CD4-positive, alpha-beta T cell treated with Interleukin-1 beta for 1 hour (primary cell): ENCODE results near the gene NUP210.

Source experiments
- DNase-seq, 2 donors: peaks; one replicate each; pipeline ENCODE4 v3.0.0-alpha.2; 2020 to 2022

The NUP210 gene

DNA sequence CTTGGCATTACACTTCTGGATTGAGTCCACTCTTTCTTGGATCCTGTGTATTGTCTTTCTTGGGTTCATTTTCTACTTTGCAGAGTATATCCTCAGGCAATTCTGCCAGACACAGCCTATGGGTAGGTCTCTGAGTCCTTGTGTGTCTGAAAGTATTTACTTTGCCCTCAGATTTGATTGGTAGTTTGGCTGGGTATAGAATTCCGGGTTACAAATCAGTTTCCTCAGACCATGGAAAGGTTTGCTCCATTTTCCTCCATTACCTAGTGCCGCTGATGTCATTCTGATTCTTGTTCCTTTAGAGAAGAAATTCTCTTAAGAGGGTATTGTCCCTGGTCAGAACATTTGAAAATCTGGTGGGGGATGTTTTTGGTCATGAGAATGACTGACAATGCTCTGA, 133.2 kb downstream of the NUP210 start:
- DNase-seq, result no peak

DNA sequence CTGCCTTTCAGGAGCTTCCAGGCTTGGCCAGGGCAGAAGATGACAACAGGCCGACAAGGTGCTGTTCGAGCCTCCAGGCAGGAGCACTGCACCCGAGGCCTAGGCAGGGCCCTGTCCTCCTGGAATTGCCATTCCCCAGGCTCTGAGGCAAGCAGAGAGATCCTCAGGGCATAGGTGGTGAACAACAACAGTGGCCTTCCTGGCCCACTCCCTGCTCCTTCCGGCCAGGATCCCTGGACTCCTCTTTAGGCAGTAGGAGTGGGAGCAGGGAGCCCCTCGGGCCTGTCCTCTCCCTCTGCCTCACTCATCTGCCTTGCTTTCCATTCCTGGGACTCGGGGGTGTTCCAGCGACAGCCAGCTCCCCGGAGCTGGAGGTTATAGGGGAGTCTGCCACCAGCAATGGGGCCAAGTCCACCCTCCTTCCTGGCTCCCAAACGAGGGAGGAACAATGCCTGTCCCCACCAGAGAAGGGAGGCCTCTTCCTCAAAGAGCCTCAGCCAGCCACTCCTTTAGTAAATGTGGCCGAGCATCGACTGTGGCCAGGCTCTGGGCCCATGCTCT, 135.0 kb downstream of the NUP210 start:
- no peak for DNase-seq

DNA sequence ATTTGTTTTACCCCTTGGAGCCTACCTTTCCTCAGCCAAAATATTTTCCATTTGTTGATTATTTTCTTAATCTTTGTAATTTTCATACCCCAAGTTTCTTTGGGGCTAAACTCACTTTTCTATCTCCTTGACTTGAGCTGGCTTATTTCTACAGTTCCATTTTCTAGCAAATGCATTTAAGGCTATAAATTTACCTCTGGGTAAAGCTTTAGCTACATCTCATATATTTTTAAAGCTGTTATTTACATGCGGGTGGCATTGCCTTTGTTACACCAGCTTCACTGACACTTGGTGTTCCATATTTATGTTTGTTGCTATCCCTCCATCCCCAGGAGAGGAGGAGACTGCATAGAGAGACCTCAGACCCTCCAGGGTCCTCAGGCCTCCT, 136.3 kb downstream of the NUP210 start:
- no peak for DNase-seq

DNA sequence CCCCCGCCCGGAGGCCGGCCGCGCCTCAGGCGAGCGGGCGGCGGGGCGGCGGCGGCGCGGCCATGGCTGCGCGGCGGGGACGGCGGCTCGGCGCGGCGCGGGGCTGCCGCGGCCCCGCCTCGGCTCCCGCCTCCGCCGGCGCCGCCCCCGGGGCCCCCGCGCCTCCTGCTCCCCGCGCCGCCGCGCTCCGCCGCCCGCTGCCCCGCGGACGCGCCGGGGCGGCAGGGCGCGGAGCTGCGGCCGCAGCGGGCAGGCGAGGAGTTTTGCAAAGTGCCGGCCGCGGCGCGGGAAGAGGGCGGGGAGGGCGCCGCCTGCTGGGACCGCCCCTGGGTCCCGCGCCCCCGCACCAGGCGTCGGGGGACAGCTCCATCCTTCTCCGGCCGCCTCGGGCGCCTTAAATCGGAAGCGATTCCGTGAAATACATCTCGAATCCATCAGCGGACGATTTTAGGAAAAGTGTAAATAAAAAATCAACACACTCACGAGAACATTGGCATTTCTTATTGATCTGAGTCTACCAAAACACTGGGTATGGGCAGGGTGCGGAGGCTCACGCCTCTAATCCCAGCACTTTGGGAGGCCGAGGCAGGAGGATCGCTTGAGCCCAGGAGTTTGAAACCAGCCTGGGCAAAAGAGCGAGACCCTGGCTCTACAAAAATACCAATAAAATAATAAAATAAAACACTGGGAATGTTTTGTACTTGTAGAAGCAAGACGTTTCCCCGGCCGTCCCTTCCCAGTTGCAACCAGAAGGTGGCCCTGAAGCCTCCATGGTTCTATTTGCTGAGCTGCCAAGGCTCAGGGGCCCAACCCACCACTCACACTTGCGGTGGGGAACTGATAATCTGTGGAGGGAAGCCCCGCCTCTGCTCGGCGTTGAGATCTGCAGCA, 136.9 kb downstream of the NUP210 start:
- peak; percentile 5 to 17 for DNase-seq

DNA sequence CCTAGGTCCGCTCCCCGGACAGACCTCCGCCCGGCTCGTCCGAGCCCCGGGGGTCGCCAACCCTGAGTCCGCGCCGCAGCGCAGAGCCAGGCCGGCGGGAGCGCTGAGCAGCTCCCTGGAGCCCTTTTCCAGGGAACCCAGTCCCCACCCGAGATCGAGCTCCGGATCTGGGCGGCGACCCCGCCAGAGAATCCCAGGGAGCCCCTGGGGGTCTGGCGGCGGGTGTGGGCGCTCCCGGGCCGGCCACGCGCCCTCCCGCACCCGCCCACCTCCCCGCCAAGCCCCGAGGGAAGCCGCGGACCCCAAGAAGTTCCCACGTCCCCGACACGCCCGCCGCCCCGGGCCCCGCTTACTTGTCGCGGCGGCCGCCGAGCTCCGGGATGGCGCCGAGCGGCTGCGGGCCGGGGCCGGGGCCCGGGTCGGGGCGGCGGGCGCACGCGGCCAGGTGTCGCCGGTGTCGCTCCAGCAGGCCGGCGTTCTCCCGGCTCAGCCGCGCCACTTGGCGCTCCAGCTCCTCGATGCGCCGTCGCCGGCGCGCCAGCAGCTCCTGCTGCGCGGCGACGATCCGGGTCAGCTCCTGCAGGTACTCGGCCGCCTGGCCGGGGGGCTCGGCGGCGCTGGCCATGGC, 137.7 kb downstream of the NUP210 start:
- no peak for DNase-seq

DNA sequence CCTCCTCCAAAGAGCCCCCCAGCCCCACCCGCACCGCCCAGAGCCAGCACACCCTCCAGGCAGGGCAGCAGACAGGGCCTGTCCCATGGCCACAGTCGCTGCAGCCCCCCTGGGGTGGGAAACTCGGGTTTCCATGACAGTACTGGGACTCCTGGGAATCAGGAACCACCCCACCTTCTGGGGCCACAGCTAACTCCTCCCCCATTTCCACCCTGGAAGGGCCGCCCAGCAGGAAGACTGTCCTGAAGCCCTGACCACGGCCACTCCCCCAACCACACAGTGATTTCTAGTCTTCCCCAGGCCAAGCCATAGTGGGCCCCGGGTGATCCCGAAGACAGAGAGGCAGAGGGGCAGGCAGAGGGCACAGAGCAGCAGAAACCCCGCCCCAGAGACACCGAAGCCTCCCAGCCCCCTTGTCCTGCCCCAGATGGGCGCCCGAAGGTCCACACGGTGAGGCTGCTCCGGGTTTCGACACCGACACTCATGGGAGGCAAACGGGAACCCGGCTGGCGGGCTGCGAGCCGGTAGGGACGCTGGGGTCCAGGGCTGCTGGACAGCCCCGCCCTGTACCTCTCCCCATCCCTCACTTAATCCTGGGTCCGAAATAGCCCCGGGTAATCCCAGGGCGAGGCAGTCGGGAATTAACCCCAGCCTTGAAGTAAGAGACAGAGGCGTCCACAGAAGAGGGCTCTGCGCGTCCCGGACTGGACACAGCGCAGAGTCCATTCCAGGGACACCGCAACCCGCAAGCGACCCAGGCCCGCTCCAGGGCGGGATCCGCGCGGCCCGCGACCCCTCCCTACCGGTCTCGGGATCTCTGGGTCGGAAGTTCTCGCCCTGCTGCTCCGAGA, 138.4 kb downstream of the NUP210 start:
- DNase-seq, result no peak

DNA sequence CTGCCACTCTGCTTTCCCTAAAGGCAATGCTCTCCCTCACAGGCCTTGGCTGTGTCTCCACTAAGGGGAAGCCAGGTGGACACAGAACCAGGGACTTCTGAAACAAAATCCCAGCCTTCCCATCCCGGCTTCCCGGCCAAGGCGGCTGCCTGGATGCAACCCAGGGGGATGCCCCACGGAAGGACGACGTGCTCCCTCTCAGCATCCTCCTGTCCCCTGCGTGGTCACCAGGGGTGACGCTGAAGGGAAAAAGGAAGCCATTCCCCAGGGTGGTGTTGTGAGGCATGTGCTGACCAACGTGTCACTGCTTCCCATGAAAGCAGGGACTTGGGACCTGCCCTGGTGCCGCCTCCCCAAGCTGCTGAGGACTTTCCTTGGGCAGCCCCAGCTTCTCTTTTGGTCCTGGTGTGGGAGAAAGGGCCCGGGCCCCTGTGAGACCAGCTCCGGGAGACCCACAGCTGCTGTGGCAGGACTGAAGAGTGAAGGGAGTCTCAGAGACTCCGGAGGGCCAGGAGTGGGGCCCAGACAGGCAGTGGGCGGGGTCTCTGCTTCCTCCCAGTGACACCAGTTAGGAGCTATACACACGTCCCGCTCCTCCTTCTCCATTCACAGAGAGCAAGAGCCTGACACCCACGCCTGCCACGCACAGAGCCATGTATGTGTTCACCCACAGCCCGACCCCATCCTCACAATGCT, 139.2 kb downstream of the NUP210 start:
- DNase-seq, result no peak

DNA sequence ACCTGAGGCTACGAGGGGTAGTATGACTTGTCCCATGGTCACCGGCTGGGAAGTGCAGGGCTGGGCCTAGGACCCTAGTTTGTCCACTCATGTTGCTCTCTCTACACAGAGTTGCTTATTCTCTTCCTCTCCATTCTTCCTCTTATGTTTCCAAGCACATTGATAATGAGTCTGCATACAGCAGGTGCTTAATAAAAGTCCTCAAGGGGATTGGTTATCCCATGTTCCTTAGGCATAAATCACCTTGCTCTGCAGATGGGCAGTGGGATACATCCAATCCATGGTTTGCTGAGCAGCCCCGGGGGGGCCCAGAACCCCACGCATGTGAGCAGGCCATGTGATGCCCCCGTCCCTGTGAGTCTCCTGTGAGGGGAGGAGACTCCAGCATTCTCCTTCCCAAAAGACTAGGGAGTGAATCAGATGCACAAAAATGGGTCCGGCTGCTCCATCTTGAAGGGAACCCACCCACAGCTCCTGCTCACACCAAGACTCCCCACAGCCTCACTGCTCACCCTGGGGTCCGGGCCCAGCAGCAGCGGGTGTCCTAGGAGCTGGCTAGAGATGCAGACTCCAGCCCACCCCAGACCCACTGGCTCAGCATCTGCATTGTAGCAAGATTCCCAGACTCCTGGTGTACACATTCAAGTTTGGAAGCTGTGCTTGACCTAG, 139.9 kb downstream of the NUP210 start:
- no peak for DNase-seq

DNA sequence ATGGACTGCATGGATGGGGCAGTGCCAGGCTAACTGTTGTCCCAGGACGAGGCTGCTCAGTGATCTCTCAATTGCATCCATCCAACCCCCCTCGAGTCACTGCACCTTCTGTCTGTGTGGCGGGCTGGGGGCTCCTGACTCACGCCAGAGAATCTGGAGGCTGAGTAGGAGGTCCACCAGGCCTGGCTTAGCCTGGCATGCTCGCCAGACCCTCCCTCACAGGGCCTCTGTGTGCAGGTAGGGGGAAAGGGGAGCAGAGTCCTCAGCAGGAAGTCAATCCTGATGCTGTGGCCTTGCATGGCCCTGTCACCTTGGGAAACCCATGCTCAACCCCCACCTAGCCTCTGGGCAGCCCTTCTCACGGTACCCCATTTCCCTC, 140.6 kb downstream of the NUP210 start:
- DNase-seq, result no peak

DNA sequence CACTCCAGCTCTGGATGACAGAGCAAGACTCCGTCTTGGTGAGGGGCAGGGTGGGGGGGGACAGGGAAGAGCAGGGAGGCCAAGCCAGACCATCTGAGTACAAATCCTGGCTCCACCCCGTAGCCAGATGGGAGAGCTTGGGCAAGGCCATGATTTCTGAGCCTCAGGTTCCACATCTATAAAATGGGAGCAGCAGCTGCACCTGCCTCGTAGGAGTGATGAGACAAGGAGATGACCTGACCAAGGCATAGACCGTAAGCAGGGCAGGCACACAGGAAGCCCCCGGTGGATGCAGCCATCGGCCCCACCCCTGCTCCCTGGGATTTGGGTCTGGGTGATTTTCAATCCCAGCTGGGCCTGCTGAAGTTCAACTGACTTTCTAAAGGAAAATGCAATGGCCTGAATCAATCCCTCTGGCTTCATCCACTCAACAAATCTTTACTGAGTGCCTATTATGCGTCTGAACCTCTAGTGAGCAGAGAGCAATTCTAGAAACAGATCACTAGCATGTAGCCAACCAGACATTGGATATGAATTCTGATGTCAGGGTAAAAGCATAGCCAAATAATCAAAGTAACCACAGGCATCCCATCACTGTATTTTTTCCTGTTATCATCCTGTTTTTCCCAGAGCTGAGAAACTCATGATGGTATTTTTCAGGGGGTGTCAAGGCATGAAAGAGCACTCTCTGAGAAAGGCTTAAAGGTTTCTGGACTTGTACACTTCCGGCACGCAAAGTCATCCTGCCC, 141.2 kb downstream of the NUP210 start:
- DNase-seq, result no peak

DNA sequence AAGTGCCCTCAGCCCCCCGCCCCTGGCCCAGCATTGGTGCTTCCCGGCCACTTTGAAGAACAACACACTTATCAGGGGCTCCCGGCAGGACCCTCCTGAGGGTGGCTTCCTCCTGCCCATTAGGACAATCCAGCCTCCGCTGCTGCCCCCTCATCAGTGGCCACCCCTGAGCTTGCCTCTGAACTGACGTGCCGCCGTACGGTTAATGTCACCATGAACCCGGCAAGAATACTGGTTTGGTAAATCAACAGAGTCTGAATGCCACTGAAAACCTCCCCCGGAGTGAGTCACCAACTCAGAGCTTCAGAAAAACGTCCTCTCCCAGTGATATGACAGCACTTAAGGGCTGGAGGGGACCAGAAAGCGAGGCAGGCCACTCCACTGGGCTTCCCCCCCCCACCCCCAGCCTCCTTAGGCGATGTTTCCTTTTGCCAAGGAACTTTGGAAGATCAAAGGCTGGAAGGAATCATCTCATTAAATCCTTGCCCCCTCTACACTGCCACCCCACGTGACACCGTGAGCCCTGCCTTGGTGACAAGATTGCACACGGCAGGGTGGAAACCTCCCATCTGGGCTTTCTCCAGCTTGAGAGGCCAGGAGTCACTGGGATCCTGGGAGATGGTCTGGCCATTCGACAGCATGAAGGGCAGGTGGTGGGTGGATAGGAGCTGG, 142.1 kb downstream of the NUP210 start:
- DNase-seq, result no peak

DNA sequence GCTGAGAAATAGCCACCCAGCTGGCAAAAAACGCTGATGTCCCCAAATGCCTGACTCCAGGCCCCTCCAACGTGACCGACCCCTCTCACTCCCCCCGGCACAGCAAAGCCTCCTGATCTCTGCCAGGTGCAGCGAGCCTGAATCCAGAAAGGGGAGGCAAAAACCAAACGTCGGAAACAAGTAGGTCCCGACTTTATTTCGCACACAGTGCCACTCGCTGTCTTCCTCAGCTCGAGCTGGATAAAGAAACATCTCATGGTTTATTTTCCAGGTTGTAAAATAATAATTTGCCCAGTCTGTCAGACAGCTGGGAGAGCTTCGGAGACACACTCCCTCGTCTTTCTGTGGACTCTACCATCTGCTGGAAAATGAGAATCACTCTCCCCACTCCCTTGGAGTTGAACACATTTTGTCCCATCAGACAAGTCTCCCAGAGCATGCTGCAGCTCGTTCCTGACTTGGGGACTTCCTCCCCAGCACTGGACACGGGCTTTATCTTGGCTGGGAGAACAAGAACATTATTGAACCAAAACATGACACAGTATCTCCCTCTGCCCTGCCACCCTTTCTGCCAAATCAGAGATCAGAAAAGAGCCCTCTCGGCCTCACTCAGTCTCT, 142.8 kb downstream of the NUP210 start:
- no peak for DNase-seq

DNA sequence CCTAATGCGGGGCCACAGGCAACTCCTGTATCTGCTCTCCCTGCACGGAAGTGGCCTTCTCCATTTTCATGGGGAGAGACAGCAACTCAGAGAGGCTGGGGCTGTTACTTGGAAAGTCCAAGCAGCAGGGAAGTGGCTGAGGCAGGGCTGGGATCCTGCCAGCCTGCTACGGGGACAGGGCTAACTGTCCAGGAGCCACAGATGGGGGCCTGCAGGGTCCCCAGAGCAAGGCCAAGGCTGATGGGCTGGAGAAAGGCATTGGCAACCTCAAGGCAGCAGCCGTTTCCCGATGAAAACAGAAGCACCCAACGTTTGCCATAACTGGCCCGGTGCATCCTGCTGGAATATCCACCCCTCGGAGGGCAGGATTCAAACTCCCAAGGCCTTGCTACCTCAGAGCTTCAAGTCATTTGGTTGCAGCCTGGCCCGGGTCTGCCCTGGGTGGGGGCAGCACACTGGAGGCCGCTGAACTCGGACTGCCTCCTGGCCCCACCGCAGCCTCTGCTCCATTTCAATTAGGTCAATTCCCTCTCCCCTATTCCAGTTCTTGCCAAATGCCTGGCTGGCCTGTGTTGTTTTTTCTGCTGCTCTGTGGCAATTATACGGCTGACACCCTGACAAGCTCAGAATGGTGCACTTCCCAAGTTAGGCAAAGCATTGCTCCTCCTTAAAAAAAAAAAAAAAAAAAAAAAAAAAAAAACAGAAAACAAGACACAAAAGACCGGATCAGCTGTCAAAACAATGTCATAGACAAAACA, 143.5 kb downstream of the NUP210 start:
- no peak for DNase-seq

DNA sequence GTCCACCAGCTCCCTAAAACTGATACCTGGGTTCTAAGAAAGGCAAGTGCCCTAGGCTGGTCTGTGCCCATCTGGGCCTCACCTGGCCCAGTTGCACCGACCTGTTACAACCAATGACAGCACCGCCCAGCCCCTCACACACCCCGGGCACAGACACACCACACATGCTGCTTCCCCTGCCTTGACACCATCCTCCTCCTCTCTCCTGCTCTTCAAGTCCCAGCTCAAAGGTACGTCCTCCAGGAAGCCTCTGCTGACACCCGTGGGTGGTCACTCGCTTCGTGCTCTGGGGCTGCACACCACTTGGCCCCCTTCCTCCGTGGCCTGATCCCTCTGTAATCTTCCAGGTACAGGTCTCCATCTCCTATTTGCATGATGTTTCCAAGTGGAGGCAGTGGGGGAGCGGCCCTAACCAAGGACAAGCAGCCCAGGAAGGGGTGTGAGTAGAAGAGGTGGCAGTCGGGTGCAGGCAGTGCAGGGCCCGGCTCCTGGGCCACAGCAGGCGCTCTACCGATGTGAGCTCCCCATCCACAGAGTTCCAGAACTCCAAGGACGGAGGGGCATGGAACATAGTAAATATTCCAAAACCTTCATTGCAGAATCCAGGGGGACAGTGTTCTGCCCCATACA, 144.6 kb downstream of the NUP210 start:
- no peak for DNase-seq

DNA sequence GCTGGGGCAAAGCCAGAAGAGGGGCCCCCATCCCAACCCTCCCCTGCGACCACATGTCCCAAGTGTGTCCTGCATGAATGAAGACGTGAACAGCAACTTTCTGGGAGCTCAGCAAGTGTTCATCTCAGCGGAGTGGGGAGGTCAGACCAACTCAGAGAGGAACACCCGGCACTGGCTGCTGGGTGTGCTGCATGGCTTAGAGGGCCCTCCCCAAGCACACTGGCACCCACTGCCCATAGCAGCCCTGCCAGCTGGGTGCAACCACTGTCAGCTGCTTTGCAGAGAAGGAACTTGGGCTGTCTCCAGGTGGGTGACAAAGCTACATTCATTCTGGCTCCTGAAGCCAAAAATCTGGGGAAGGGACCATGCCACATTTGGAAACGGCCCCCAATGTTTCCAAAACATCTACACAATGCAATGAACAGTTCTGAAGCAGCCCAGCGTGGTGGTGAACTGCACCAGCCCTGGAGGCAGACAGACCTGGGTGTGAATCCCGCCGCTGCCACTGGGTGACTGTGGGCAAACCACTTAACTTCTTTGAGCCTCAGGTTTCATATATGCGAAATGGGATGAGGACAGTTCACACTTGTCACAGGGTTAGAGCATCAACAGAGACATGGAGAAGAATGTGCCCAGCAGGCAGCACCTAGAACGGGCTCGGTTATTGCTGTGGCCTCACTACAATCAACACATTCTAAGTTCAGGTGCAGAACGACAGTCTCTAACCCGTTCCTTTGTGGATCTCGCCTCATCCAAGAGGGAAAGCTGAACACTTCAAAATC, 145.4 kb downstream of the NUP210 start:
- DNase-seq, result no peak

DNA sequence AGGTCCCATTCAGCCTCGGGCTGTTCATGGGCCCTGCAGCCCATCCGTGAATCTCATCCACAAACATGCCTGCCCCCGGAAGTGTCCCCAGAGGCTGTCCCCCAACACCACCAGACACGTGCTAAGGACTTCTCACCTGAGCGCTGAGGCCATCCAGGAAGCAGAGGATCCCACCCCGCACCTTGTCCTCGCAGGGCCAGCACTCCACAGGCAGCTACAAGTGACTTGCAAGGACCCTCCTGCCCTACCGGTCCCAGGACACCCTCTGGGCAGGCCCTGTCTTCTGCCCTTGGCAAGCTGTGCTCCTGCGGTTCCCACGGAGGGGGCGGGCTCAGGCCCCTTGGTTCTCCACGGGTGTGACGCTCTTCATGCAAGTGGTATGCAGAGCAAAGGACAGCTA, 146.0 kb downstream of the NUP210 start:
- DNase-seq, result no peak

DNA sequence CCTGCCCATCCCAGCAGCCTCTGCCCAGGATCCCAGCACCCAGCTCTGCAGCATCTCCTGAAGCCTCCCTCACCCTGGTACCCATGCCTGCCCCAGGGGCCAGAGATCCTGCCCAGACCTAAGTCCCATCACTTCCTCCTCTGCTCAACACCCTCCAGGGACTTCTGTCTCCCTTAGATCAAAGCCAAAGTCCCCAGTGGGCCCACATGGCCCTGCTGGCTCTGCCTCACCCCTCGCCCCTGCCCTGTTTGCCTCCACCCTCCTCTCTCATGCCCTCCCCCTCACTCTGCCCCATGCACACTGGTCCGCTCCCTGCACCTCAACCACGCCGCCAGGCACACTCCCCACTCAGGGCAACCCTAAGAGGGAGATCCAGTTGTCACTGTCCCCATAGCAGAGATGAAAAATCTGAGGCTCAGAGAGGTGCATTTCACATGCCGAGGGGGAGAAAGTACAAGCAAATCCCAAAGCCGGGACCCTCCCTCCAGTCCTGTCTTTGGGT, 146.5 kb downstream of the NUP210 start:
- DNase-seq, result no peak
